Measurements from ENCODE around the gene SLC10A6. TPM values are rescaled to one million over a fixed set of nuclear protein-coding genes. Genes with fewer than 3 reads are reported as not detected.

The SLC10A6 gene
- total RNA-seq, 1 donor from 2014 or later, result 12.1 TPM

GRCh38 chr4:86819561-86819960 lies 29.6 kb downstream of the SLC10A6 start:
- H3K27me3 ChIP-seq (ENCODE audit: control insufficient read depth, insufficient read depth, low read length), result no peaks in the 10 kb centered on the region
- TF ChIP-seq, protein P1, sequence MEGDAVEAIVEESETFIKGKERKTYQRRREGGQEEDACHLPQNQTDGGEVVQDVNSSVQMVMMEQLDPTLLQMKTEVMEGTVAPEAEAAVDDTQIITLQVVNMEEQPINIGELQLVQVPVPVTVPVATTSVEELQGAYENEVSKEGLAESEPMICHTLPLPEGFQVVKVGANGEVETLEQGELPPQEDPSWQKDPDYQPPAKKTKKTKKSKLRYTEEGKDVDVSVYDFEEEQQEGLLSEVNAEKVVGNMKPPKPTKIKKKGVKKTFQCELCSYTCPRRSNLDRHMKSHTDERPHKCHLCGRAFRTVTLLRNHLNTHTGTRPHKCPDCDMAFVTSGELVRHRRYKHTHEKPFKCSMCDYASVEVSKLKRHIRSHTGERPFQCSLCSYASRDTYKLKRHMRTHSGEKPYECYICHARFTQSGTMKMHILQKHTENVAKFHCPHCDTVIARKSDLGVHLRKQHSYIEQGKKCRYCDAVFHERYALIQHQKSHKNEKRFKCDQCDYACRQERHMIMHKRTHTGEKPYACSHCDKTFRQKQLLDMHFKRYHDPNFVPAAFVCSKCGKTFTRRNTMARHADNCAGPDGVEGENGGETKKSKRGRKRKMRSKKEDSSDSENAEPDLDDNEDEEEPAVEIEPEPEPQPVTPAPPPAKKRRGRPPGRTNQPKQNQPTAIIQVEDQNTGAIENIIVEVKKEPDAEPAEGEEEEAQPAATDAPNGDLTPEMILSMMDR (IDR thresholded peaks at IDR 0.05; ENCODE audit: insufficient read depth, low read length, severe bottlenecking), result no peak
- FAIRE-seq, result no peak

GRCh38 chr4:86818841-86819240 lies 30.3 kb downstream of the SLC10A6 start:
- TF ChIP-seq, protein P1 (IDR thresholded peaks at IDR 0.05; ENCODE audit: insufficient read depth, low read length, severe bottlenecking), result no peak
- Histone ChIP-seq H3K4me3 (ENCODE audit: low read depth, low read length) (no peak overlapping the region), H3K27me3 (ENCODE audit: control insufficient read depth, insufficient read depth, low read length) (no peaks in the 10 kb centered on the region), H3K36me3 (ENCODE audit: control insufficient read depth, insufficient read depth, low read length) (peaks cover 5% of the 10 kb centered on the region)
- DNase-seq (ENCODE audit: low read depth), result no peak
- FAIRE-seq, result no peak

More at GRCh38 chr4:86819561-86819960, 29.6 kb downstream of the SLC10A6 start:
- Histone ChIP-seq H3K36me3 (ENCODE audit: control insufficient read depth, insufficient read depth, low read length) (peaks cover 3% of the 10 kb centered on the region), H3K4me3 (ENCODE audit: low read depth, low read length) (no peak overlapping the region)
- no peak for DNase-seq (ENCODE audit: low read depth)

DNA sequence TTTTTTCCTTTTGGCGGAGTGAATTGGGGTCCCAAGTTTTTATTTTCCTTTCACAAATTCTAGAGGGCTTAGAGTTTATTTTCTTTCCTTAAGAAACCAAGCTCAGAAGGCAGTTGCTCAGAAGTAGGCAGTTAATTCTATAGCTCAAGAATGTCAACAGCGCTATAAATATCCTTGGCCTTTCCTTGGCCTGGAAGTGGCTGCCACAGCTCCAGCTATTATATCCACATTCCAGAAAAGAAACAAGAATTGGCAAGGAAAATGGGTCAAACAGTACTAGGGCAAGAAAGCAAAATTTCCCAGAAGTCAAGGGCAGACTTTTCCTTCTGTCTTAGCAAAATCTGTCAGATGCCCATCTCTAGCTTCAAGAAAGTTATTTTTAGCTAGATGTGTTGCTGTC lies 31.0 kb downstream of the SLC10A6 start:
- Histone ChIP-seq H3K4me3 (ENCODE audit: low read depth, low read length) (no peak overlapping the region), H3K36me3 (ENCODE audit: control insufficient read depth, insufficient read depth, low read length) (peaks cover 6% of the 10 kb centered on the region), H3K27me3 (ENCODE audit: control insufficient read depth, insufficient read depth, low read length) (no peaks in the 10 kb centered on the region)
- DNase-seq (ENCODE audit: low read depth), result no peak
- FAIRE-seq, result no peak
- TF ChIP-seq, protein P1 (IDR thresholded peaks at IDR 0.05; ENCODE audit: insufficient read depth, low read length, severe bottlenecking), result no peak

DNA sequence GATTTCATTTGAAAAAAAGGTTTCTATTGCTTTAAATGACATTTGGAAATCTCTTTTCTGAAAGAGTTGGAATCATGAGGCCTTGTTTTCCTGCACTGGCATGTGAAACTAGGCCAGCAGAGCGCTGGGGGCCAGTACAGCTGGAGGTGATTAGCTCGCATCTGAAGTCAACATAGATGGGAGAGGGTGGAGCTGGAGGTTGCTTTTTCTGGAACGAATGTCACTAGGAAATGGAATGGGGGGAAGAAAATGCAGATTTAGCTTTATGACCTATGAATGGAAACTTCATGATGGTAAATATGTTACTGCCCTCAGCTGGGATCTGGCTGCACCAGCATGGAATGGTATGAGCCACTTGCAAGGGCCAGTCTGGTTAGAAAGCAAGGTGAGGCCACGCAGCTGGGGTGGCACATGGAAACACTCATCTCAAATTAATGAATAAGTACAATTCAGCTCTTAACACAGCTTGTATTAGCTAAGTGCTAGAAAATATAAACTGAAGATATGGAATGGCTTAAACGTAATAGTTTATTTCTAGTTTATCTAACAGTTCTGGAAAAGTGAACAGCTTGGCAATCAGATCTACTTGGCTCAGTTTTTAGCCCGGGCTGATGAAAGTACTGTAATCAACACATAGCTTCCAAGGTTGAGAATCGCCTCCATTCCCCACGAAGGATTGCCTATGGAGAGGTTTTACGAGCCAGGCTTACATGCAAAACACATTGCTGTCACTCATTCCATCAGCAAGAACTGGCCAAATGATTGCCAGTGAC lies 32.5 kb downstream of the SLC10A6 start:
- DNase-seq (ENCODE audit: low read depth) (no peak), FAIRE-seq (no peak)
- TF ChIP-seq, protein P1 (IDR thresholded peaks at IDR 0.05; ENCODE audit: insufficient read depth, low read length, severe bottlenecking), result no peak

DNA sequence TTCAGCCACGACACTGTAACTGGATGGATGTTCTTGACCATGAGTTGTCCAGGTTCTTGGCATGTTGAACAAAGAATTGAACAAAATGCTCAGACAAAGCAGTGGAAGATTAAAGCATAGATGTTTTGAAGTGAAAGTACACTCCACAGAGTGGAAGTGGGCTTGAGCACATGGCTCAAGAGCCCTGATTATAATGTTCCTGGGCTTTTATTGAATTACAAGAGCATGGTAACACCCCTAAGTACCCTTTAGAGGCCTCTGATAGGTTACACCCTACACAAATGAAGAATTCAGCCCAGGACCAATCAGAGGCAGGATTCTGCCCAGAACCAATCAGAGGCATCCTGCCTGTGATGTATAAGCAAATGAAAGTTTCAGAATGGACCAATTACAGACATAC lies 33.5 kb downstream of the SLC10A6 start:
- H3K4me3 ChIP-seq (ENCODE audit: low read depth, low read length), result no peak overlapping the region
- DNase-seq (ENCODE audit: low read depth), result no peak
- no peaks in the 10 kb centered on the region for H3K27me3 ChIP-seq (ENCODE audit: control insufficient read depth, insufficient read depth, low read length)
- H3K36me3 ChIP-seq (ENCODE audit: control insufficient read depth, insufficient read depth, low read length), result peaks cover 10% of the 10 kb centered on the region
- TF ChIP-seq, protein P1 (IDR thresholded peaks at IDR 0.05; ENCODE audit: insufficient read depth, low read length, severe bottlenecking), result no peak
- no peak for FAIRE-seq

More for the DNA sequence above, 32.5 kb downstream of the SLC10A6 start:
- Histone ChIP-seq H3K4me3 (ENCODE audit: low read depth, low read length) (no peak overlapping the region), H3K27me3 (ENCODE audit: control insufficient read depth, insufficient read depth, low read length) (no peaks in the 10 kb centered on the region), H3K36me3 (ENCODE audit: control insufficient read depth, insufficient read depth, low read length) (peaks cover 9% of the 10 kb centered on the region)
